ENCODE results near the gene MARVELD2.
"Not testable (repeated sequence)": the region's sequence is repeated elsewhere in the genome, so short reads cannot be mapped to it uniquely, and the experiment has no call there.

MARVELD2 gene

GRCh38 chr5:69466375-69466774 lies 51.5 kb downstream of the MARVELD2 start:
- not testable (repeated sequence) for H2AK5ac ChIP-seq (ENCODE audit: low read length); H3K4ac ChIP-seq (ENCODE audit: low read depth, low read length); H3K23ac ChIP-seq (ENCODE audit: low read length); H3K36me3 ChIP-seq (ENCODE audit: control insufficient read depth, insufficient read depth, low read length); H3K9ac ChIP-seq (ENCODE audit: low read length); H3K27me3 ChIP-seq (ENCODE audit: insufficient read depth, low read length, poor library complexity); H3K4me3 ChIP-seq (ENCODE audit: low read length); H3K27ac ChIP-seq (ENCODE audit: low read depth, low read length); H4K5ac ChIP-seq (ENCODE audit: low read length); H2BK15ac ChIP-seq (replicated peaks; ENCODE audit: low read depth); H4K8ac ChIP-seq (ENCODE audit: low read depth, low read length); H3K79me2 ChIP-seq (ENCODE audit: control insufficient read depth, insufficient read depth, low read length); H3K4me2 ChIP-seq (ENCODE audit: low read length); H2BK5ac ChIP-seq (ENCODE audit: low read length); H3K4me1 ChIP-seq (ENCODE audit: control insufficient read depth, low read depth, low read length); H3K18ac ChIP-seq (ENCODE audit: low read length); H3K79me1 ChIP-seq (ENCODE audit: low read length); H3K56ac ChIP-seq (ENCODE audit: low read length); H2BK120ac ChIP-seq (ENCODE audit: low read depth, low read length); DNase-seq
- no CpG with 5 or more reads among the region's 3 CpGs for WGBS (ENCODE audit: extremely low coverage, insufficient coverage, low lambda C conversion rate)

GRCh38 chr5:69467442-69468225 lies 52.7 kb downstream of the MARVELD2 start:
- no peak overlapping the region for H4K8ac ChIP-seq (ENCODE audit: low read depth, low read length)

DNA sequence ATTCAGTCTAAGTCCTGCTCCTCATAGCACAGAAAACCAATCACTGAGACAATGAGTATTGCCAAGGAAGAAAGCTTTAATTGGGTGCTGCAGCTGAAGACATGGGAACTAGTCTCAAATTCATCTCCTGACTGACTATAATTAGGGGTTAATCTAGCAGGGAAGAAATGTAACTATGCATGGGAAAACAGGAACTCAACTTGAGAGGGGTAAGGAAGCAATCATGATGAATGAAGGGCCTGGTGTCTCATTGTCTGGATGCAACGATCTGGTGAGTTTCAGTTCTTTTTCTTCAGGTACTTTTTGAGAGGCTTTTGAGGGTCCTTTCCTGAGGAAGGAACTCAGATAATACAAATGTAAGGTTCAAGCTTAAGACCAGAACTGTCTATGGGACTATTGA lies 53.7 kb downstream of the MARVELD2 start:
- no peak overlapping the region for H2BK120ac ChIP-seq (ENCODE audit: low read depth, low read length)
- H3K36me3 ChIP-seq (ENCODE audit: control insufficient read depth, insufficient read depth, low read length): no peaks in the 10 kb centered on the region
- no peak overlapping the region for H3K18ac ChIP-seq (ENCODE audit: low read length)
- H3K4me3 ChIP-seq (ENCODE audit: low read length): no peak overlapping the region
- no peak overlapping the region for H3K56ac ChIP-seq (ENCODE audit: low read length)
- H2AK5ac ChIP-seq (ENCODE audit: low read length): no peak overlapping the region
- H3K79me1 ChIP-seq (ENCODE audit: low read length): no peaks in the 10 kb centered on the region
- H3K27ac ChIP-seq (ENCODE audit: low read depth, low read length): no peak overlapping the region
- H4K8ac ChIP-seq (ENCODE audit: low read depth, low read length): no peak overlapping the region
- H4K5ac ChIP-seq (ENCODE audit: low read length): no peak overlapping the region
- no peak overlapping the region for H3K9ac ChIP-seq (ENCODE audit: low read length)
- DNase-seq: no peak
- WGBS (ENCODE audit: extremely low coverage, insufficient coverage, low lambda C conversion rate): no CpG with 5 or more reads among the region's 1 CpG
- no peak overlapping the region for H2BK15ac ChIP-seq (replicated peaks; ENCODE audit: low read depth)
- no peak overlapping the region for H3K4me2 ChIP-seq (ENCODE audit: low read length)
- no peak overlapping the region for H2BK5ac ChIP-seq (ENCODE audit: low read length)
- H3K79me2 ChIP-seq (ENCODE audit: control insufficient read depth, insufficient read depth, low read length): no peaks in the 10 kb centered on the region
- H3K27me3 ChIP-seq (ENCODE audit: insufficient read depth, low read length, poor library complexity): no peaks in the 10 kb centered on the region
- H3K4ac ChIP-seq (ENCODE audit: low read depth, low read length): no peak overlapping the region
- no peaks in the 10 kb centered on the region for H3K4me1 ChIP-seq (ENCODE audit: control insufficient read depth, low read depth, low read length)
- H3K23ac ChIP-seq (ENCODE audit: low read length): no peak overlapping the region

More at GRCh38 chr5:69467442-69468225, 52.7 kb downstream of the MARVELD2 start:
- Histone ChIP-seq H3K79me2 (ENCODE audit: control insufficient read depth, insufficient read depth, low read length) (no peaks in the 10 kb centered on the region), H2BK120ac (ENCODE audit: low read depth, low read length) (no peak overlapping the region), H2BK5ac (ENCODE audit: low read length) (no peak overlapping the region), H4K5ac (ENCODE audit: low read length) (no peak overlapping the region), H3K4me2 (ENCODE audit: low read length) (no peak overlapping the region), H3K4me1 (ENCODE audit: control insufficient read depth, low read depth, low read length) (no peaks in the 10 kb centered on the region), H2BK15ac (replicated peaks; ENCODE audit: low read depth) (no peak overlapping the region), H3K36me3 (ENCODE audit: control insufficient read depth, insufficient read depth, low read length) (no peaks in the 10 kb centered on the region), H3K23ac (ENCODE audit: low read length) (no peak overlapping the region), H3K9ac (ENCODE audit: low read length) (no peak overlapping the region), H3K18ac (ENCODE audit: low read length) (no peak overlapping the region), H3K79me1 (ENCODE audit: low read length) (no peaks in the 10 kb centered on the region), H3K27me3 (ENCODE audit: insufficient read depth, low read length, poor library complexity) (no peaks in the 10 kb centered on the region), H3K27ac (ENCODE audit: low read depth, low read length) (no peak overlapping the region), H3K56ac (ENCODE audit: low read length) (no peak overlapping the region), H3K4me3 (ENCODE audit: low read length) (no peak overlapping the region), H2AK5ac (ENCODE audit: low read length) (no peak overlapping the region), H3K4ac (ENCODE audit: low read depth, low read length) (no peak overlapping the region)
- WGBS (ENCODE audit: extremely low coverage, insufficient coverage, low lambda C conversion rate): no CpG with 5 or more reads among the region's 8 CpGs
- no peak for DNase-seq

- H2BK15ac ChIP-seq (replicated peaks; ENCODE audit: low read depth); H4K5ac ChIP-seq (ENCODE audit: low read length); H2AK5ac ChIP-seq (ENCODE audit: low read length); H3K23ac ChIP-seq (ENCODE audit: low read length); H2BK5ac ChIP-seq (ENCODE audit: low read length); DNase-seq; H3K79me2 ChIP-seq (ENCODE audit: control insufficient read depth, insufficient read depth, low read length); H3K27me3 ChIP-seq (ENCODE audit: insufficient read depth, low read length, poor library complexity); H3K4me3 ChIP-seq (ENCODE audit: low read length); H3K56ac ChIP-seq (ENCODE audit: low read length); H3K18ac ChIP-seq (ENCODE audit: low read length); H3K4me1 ChIP-seq (ENCODE audit: control insufficient read depth, low read depth, low read length); H4K8ac ChIP-seq (ENCODE audit: low read depth, low read length); H3K79me1 ChIP-seq (ENCODE audit: low read length); H3K4me2 ChIP-seq (ENCODE audit: low read length); H3K9ac ChIP-seq (ENCODE audit: low read length); H3K36me3 ChIP-seq (ENCODE audit: control insufficient read depth, insufficient read depth, low read length); H2BK120ac ChIP-seq (ENCODE audit: low read depth, low read length); H3K27ac ChIP-seq (ENCODE audit: low read depth, low read length); H3K4ac ChIP-seq (ENCODE audit: low read depth, low read length): not testable (repeated sequence)
- WGBS (ENCODE audit: extremely low coverage, insufficient coverage, low lambda C conversion rate): no CpG with 5 or more reads among the region's 6 CpGs
These were observed 56.6 kb downstream of the MARVELD2 start for GRCh38 chr5:69471516-69471915.

- H2BK120ac ChIP-seq (ENCODE audit: low read depth, low read length); H3K79me1 ChIP-seq (ENCODE audit: low read length); DNase-seq; H3K56ac ChIP-seq (ENCODE audit: low read length); H4K5ac ChIP-seq (ENCODE audit: low read length); H3K4me1 ChIP-seq (ENCODE audit: control insufficient read depth, low read depth, low read length); H4K8ac ChIP-seq (ENCODE audit: low read depth, low read length); H3K4me3 ChIP-seq (ENCODE audit: low read length); H2BK5ac ChIP-seq (ENCODE audit: low read length); H3K79me2 ChIP-seq (ENCODE audit: control insufficient read depth, insufficient read depth, low read length); H3K27me3 ChIP-seq (ENCODE audit: insufficient read depth, low read length, poor library complexity); H3K4me2 ChIP-seq (ENCODE audit: low read length); H2AK5ac ChIP-seq (ENCODE audit: low read length); H3K27ac ChIP-seq (ENCODE audit: low read depth, low read length); H3K23ac ChIP-seq (ENCODE audit: low read length); H3K36me3 ChIP-seq (ENCODE audit: control insufficient read depth, insufficient read depth, low read length); H3K4ac ChIP-seq (ENCODE audit: low read depth, low read length); H3K18ac ChIP-seq (ENCODE audit: low read length); H3K9ac ChIP-seq (ENCODE audit: low read length); H2BK15ac ChIP-seq (replicated peaks; ENCODE audit: low read depth): not testable (repeated sequence)
- WGBS (ENCODE audit: extremely low coverage, insufficient coverage, low lambda C conversion rate): no CpG with 5 or more reads among the region's 16 CpGs
These were observed 57.7 kb downstream of the MARVELD2 start for GRCh38 chr5:69472535-69473143.
